GM12801 (cell line): Measurements from ENCODE around the gene CDH22.

Experiments used
- CTCF ChIP-seq: IDR thresholded peaks from one replicate; pipeline ENCODE4 v1.5.1; 2011; ENCODE audit warnings: control low read depth; ENCODE audit not compliant: insufficient read length; ENCODE audit errors: extremely low read depth

Gene CDH22

GRCh38 chr20:46308258-46309157 lies at the start of gene CDH22:
TSS of gene CDH22 (minus strand) at chr20:46308498. CDS start at chr20:46251294, 57,204 bp downstream.
- TF ChIP-seq CTCF, result no peak

- no peak for TF ChIP-seq CTCF
Measured at GRCh38 chr20:46357030-46357514, 48.8 kb upstream of the CDH22 start.

- TF ChIP-seq CTCF, result no peak
Measured at GRCh38 chr20:46356195-46357029, 48.1 kb upstream of the CDH22 start.

GRCh38 chr20:46355778-46356177 lies 47.5 kb upstream of the CDH22 start:
- no peak for TF ChIP-seq CTCF

- no peak for TF ChIP-seq CTCF
Measured at GRCh38 chr20:46354920-46355654, 46.8 kb upstream of the CDH22 start.

- no peak for TF ChIP-seq CTCF
Measured at GRCh38 chr20:46354207-46354555, 45.9 kb upstream of the CDH22 start.
